Caki2 (cell line): ENCODE data around the gene VDAC2. TPM values are rescaled to one million over a fixed set of nuclear protein-coding genes. Genes with fewer than 3 reads are reported as not detected.
"Not testable (repeated sequence)": the region's sequence is repeated elsewhere in the genome, so short reads cannot be mapped to it uniquely, and the experiment has no call there.

Experiments
- DNase-seq: peaks from one replicate; pipeline ENCODE4 v3.0.0-alpha.2; 2015; ENCODE audit warnings: low read depth
- in situ Hi-C: cut with HindIII; loops from 2 replicates; pipeline ENCODE4 v1.10.0; 2016; ENCODE audit warnings: low sequenced_read_pairs, low pct_unique_long_range_greater_than_20kb, mixed read lengths
- total RNA-seq: library from RNA; depleted of rRNA; stranded (reverse); fragments of >200 nt; shearing (Covaris generic); gene quantifications from 2 replicates; pipeline ENCODE4 v1.2.3, GENCODE V29; 2014; ENCODE audit warnings: low replicate concordance; rRNA removed

Gene VDAC2, protein sequence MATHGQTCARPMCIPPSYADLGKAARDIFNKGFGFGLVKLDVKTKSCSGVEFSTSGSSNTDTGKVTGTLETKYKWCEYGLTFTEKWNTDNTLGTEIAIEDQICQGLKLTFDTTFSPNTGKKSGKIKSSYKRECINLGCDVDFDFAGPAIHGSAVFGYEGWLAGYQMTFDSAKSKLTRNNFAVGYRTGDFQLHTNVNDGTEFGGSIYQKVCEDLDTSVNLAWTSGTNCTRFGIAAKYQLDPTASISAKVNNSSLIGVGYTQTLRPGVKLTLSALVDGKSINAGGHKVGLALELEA
- total RNA-seq, result 221 and 252 TPM in 2 replicates

DNA sequence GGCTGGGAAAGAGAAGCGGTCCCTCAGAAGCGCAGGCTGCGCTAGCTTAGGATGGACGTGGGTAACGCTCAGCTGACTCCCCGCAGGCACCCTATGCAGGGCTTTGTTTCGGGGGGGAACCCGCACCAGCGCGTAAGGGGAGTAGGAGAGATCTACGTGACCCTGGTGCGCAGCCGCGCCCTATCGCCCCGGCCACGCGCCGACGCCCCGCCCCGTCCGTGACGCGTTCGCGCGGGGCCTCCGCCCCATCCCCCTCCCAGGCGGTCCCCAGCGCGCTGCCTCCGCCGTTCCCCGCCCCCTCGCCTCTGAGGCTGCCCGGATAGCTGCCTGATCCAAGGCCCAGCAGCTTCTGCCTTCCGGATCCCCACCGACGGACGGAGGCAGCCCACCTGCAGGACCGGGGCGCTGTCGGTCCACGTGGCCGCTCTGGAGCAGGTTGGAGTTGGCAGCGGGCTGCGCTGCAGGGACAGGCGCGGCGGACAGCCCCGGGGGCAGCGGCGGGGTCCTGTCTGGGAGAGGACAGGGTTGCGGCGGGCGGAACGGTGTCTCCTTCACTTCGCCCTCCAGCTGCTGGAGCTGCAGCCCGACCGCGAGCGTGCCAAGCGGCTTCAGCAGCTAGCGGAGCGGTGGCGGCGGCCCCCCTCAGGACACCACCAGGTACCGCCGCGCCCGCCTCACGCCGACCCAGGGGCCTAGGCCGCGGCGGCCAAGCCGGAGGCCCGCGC, at the start of gene VDAC2:
Gene VDAC2 (plus strand): TSS at position 515 of the 725 bp plus-strand sequence. CDS start 363 bp downstream, outside the sequence.
- in situ Hi-C loops, result no loop called here
- peak; percentile 93 for DNase-seq

DNA sequence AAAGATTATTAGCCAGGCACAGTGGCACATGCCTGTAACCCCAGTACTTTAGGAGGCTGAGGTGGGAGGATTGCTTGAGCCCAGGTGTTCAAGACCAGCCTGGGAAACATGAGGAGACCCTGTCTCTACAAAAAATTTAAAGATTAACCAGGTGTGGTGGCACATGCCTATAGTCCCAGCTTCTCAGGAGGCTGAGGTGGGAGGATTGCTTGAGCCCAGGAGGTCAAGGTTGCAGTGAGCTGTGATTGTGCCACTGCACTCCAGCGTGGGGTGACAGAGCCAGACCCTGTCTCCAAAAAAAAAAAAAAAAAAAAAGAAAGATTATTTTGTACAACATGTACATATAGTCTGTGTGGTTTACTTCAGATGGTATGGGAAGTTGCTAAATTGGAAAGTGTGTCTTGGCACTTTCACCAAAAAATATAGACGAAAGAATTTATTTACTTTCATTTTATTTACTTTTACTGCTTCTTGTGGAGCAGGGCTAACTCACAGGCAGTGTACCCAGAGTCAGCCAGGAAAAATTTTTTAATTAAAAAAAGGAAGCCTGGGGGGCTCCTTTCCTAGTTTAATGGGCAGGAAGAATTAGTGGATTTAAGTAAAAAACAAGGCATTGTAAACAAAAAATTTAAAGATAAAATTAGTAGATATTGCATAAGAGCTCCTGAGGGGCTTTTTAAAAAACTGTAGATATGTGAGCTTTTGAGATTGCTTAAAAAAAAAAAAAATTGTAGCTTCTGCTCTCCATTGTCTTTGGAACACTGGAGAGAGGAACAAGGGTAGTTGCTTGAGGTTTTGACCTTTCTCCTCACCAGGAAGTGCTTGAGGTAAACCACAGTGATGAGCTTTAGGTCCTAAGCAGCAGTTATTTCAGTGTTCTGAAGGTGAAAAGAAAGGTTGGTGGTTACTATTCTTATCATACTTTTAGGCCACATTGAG, 44.6 kb upstream of the VDAC2 start:
- DNase-seq, result no peak
- in situ Hi-C loops, result no loop called here

DNA sequence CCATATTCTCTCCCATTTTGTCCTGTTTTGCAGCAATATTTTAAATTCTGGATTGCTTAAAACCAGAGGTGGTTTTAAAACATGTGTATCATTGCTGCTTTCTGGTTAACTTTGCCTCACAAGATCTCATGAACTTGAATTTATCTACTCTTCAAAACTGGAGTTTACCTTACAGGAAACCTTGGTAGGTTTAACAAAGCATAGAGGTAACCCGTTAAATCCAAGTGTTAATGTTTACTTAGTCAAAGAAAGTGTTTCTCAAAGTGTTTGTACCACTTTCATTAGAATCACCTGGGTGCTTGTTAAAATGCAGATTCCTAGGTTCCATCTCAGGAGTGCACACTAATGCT, 44.0 kb upstream of the VDAC2 start:
- in situ Hi-C loops, result no loop called here
- no peak for DNase-seq

DNA sequence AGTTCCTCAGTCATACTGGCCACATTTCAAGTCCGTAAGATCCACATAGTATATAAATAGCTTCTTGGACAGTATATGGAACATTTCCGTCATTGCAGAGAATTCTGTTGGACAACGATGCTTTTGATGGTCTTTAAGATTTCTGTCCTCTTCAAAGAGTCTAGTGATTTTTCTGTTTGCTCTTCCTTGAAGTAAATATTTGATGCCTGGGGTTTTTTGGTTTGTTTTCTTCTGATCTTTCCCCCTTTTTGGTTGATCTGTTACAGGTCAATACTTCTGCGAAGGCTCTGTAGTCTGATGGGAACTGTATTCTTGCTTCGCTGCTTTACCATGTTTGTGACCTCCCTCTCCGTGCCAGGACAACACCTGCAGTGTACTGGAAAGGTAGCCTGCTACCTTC, 42.3 kb upstream of the VDAC2 start:
- in situ Hi-C loops, result no loop called here

DNA sequence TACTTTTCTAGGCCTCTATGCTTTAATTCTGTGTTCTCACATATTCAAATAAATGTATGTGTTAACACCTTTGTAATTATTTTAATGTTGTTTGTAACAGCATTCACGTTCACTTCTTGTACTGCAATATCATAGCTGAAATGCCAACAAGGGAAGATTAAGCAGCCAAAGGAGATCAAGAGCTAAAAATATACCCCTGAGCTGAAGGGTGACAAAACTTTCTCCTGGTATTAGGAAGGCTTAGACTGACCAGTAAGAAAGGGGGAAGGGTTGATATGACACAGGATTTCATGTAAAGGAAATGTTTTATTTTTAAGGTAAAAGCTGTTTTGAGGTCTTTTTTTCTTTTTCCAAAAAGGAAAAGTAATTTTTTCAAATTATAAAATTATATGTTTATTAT, 40.4 kb upstream of the VDAC2 start:
- DNase-seq, result no peak
- in situ Hi-C loops, result no loop called here

More for the DNA sequence above, 42.3 kb upstream of the VDAC2 start:
- no peak for DNase-seq

DNA sequence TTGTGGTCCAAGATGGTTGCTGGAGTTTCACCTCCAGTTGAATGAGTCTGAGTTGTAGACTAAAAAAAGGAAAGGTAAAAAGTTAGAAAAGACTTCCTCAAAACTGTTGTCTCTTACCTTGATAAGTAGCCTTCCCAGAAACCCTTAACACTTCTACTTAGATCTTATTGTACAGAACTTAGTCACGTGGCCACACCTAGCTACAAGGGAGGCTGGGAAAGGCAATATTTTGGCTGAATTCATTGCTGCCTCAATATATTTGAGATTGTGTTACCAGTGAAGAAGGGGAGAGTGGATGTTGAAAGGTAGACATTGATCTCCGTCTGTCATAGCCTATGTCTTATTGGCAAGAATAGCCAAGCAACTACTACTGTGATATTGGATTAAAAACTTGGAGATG, 35.5 kb upstream of the VDAC2 start:
- DNase-seq, result no peak

DNA sequence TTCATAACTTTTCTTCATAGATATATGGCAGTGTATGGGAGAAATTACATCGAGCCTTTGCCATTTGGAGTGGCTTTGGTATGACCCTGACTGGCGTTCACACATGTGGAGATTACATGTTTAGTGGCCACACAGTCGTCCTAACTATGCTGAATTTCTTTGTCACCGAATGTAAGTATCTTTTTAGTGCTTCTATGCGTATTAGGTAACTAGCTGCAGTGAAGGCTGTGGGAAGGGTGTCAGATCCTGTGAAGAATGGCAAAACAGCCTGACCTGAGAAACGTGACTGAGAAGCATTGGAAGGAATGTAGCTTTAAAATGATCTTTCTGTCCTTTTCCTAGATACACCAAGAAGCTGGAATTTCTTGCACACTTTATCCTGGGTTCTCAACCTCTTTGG, 34.5 kb upstream of the VDAC2 start:
- in situ Hi-C loops, result no loop called here
- DNase-seq, result no peak

More for the DNA sequence above, 35.5 kb upstream of the VDAC2 start:
- in situ Hi-C loops, result no loop called here

DNA sequence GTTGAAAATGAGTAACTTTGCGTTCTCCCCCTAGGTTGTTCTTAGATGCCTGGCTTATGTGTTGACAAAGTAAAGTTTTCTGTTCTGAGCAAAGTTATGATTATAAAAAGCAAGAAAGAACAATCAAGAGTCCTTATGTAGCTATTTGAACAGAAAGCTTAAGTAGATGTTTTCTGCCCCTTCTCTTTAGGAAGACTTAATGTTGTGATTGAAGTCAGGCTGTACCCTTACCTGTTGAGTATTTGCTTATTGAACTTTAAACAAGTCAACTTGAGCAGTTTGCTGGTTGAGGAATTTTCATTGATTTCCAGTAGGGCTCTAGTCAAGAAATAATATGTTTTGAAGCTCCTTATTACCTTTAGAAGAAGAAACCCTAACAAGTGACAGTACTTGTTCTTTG, 33.9 kb upstream of the VDAC2 start:
- no peak for DNase-seq
- in situ Hi-C loops, result no loop called here

DNA sequence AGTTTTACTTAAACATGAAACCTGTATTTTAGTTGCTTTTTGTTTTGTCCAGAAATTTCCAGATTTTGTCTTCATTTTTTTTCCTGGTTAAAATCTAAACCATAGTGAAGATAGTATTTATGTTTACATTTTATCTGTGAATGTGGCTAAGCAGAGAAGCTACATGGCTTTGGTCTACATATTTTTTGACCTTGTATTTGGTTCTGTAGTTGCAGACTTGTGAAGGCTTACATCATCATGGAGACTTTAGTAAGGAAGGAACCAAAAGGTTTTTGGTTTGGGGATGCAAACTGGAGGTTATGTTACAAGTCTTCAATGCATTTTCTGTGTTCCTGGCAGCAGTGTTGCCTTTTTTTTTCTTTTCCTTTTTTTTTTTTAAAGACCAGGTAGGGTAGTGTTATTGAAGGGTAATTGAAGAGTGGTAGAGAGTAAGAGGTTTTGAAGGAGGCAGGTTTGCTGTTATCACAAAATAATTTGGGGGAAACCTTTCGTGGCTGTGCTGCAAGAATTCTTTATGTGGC, 30.9 kb upstream of the VDAC2 start:
- in situ Hi-C loops, result no loop called here
- no peak for DNase-seq

DNA sequence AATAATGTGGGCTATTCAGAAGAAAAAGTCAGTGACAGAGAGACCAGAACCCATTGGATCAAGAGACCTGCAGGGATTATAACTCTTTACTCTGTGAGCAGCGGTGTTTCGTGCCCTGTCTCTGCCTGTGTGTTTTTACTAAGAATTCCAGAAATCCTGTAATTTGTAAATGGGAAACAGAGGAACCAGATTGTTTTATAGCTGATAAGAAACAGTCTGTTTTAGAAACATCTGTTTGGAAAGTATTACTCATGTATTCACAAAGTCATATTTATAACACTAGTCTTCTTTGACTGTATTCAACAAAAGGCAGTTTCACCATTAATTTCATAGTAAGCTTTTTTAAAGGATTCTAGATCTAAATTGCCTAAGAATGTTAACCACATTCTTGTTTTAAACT, 30.0 kb upstream of the VDAC2 start:
- in situ Hi-C loops, result no loop called here
- no peak for DNase-seq

DNA sequence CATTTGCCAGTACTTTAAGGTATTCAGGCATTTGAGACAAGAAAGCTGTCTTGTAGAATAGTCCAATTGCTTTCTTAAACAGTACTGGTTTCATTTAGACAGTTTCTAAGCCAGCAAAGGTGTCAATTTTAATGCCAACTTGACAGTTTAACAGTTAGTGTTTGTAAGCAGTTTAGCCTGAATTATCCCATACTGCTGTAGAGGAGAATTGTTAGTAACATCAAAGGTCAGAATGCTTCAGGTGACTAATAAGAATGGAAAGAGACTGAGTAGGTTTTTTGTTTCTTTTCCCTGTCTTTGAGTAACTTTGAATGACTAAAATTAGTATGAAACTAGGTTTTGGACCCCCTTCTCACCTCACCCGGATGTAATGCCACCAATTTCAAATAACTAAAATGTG, 29.5 kb upstream of the VDAC2 start:
- in situ Hi-C loops, result no loop called here
- DNase-seq, result no peak

DNA sequence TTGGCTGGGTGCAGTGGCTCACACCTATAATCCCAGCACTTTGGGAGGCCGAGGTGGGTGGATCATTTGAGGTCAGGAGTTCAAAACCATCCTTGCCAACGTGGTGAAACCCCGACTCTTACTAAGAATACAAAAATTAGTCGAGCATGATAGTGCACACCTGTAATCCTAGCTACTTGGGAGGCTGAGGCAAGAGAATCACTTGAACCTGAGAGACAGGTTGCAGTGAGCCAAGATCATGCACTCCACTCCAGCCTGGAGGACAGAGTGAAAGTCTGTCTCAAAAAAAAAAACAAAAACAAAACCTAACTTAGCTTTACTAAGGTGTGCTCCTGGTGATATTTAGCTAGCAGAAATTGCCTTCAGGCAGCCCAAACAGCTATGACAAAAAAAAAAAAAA, 24.3 kb upstream of the VDAC2 start:
- no peak for DNase-seq
- in situ Hi-C loops, result no loop called here

DNA sequence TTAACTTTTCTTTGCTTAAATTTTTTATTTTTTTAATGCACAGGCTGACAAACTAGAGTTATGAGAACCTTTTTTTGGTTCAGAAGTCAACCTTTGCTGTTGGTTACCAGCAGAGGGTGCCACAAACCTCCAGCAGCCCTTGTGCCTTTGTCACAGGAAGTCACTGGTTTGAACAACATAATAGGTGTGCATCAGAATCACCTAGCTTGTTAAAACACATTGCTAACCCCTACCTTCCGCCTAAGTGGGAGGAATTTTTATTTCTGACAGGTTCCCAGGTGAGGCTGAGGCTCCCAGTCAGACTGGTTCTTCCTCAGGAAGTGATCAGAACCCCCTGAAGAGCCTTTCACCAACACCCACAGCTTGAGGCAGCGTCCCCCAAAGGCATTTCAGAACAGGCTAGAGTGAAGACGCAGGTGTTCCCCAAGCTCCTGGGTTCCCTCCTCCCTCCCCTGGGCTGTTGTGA, 22.6 kb upstream of the VDAC2 start:
- in situ Hi-C loops, result no loop called here

DNA sequence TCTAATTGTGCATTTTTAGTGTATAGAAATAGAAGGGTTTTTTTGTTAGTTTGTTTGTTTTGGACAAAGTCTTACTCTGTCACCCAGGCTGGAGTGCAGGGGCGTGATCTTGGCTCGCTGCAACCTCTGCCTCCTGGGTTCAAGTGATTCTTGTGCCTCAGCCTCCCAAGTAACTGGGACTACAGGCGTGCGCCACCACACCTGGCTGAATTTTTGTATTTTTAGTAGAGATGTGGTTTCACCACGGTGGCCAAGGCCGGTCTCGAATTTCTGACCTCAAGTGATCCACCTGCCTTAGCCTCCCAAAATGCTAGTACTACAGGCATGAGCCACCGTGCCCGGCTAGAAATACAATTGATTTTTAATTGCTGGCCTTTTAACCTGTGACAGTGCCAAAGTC, 22.1 kb upstream of the VDAC2 start:
- in situ Hi-C loops, DNase-seq: not testable (repeated sequence)

More for the DNA sequence above, 22.6 kb upstream of the VDAC2 start:
- DNase-seq, result peak; percentile 52

DNA sequence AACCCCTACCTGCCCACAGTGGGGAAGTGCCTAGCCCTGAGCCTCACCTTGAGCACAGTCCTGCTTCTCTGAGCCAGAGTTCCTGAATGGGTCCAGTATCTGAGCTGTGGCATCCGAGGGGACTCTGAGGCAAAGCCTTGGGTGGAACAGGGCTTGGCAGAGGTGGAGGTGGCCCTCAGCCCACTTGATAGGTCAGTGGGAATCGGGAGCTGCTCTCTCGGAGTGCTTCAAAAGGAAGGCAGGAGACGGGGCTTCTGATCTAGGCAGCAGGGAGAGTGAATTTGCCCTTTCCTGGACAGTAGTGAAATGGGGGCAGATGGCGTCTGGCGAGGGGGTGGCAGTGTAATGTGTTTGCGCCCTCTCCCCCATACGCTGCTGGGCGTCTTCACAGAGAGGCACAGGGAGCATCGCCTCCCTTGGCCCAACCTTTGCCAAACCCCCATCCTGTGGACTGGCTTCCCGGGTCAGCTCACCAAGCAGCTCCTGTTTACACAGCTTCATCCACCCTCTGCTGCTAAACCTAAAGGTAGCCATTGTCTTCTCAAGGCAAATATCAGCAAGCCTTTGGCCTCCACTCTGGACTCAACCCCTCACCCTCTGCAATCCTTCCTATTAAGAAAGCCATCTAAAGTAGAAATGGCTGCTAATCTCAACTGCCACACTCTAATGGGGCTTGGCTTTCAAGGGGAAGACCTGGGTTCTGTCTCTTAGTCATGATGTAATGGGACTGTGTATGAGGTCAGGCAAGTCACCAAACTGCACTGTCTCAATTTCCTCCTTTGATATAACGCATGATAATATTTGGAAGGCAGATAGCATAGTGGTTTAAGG, 21.1 kb upstream of the VDAC2 start:
- in situ Hi-C loops, result no loop called here
- no peak for DNase-seq

DNA sequence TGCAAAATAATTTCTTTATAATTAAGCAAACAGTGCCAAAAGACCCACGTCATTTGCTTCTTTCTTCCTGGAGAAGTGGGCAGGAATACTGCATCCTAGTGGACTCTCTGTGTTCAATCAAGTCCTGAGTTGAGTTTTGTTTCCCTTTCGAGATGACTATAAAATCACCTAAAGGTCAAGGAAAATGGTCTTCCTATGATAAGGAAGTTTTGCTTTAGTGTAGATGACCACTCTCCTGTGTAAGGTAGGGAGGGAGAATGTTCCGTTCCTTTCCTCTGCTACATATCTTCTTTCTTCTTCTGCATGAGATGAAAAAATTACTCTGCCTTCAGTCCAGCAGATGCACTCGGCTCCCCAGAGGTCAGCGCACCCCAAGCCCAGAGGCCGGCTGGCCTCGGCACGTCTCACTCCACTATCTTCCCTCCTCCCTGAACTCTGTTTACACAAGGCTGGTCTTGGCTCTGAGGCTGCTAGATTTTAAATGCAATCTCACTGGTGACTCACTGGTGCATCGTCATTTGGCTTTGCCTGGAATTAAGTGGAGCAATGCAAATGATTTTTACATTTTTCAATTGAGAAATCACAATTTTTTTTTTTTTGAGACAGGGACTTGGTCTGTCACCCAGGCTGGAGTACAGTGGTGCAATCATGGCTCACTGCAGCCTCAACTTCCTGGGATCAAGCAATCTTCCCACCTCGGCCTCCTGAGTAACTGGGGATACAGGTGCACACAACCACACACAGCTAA, 18.6 kb upstream of the VDAC2 start:
- DNase-seq, result peak; percentile 90
- in situ Hi-C loops, result no loop called here

DNA sequence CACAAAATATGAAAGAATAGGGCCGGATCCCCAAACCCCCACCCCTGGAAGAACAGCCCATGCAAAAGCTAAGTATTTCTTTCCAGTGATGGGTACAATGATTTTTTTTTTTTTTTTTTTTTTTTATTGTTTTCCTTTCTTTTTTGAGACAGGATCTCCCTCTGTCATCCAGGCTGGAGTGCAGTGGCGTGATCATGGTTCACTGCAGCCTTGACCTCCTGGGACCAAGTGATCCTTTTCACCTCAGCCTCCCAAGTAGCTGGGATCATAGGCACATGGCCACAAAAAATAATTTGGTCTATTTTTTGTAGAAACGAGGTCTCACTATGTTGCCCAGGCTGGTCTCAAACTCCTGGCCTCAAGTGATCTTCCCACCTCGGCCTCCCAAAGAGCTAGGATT, 16.0 kb upstream of the VDAC2 start:
- DNase-seq, result not testable (repeated sequence)

More for the DNA sequence above, 16.0 kb upstream of the VDAC2 start:
- in situ Hi-C loops, result not testable (repeated sequence)
